GM21367 (cell line): Measurements from ENCODE around the gene USP28.
"Not testable (repeated sequence)": the region's sequence is repeated elsewhere in the genome, so short reads cannot be mapped to it uniquely, and the experiment has no call there.

Source experiments
- ATAC-seq: cut with Tn5 transposase; IDR thresholded peaks from one replicate; pipeline ENCODE4 v1.9.1; 2021; ENCODE audit not compliant: unreplicated experiment

Gene USP28

DNA sequence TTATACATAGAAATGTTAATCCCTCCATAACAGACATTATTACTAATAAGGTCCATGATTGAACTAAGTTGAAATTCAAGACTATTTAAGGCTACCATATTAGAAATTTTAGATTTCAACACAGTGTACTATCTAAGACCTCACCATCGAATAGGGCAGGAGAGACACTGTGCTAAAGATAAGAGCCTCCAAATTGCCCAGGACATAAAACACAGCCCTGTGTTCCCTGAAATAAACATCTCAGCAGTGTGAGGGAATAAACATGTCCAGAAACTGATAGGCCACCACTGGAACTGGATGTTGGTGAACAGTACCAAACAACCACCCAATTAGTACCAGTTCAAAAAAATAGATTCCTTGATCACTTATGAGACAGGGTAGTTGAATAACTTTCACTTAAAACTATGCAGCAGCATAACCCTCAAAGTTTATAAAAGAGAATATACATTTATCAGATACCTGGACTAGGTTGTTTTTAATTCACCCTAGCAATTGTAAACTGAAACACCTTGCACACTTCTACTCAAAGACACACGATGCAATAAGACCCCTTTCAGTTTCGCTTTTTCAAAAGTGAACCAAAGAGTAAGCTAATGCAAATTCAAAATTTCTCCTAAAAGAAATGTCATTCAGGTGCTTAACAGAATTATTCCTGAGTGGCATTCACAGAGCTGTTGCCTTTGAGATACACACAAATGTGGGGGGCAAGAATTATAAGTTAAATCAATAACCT is 34.3 kb downstream of the USP28 start:
- ATAC-seq = no peak

GRCh38 chr11:113839842-113840241 is 35.5 kb downstream of the USP28 start:
- peak; percentile 86 for ATAC-seq

DNA sequence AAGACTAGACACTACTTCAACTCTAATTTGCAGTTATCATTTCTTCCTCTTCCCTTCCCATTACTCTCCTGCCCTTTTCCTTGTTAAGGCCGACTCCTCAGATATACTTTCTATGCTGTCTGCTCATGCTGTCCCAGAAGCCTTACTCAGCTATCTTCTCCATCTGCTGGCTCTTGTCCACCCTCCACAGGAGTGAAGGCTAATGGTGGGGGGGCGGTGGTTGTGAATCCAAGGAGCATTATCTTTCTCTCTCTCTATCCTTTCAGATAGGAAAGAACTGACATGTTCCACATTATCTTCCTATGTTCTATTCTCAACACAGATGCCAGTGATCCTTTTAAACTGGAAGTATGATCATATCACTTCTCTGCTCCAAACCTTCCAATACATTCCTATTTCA is 37.4 kb downstream of the USP28 start:
- no peak for ATAC-seq

DNA sequence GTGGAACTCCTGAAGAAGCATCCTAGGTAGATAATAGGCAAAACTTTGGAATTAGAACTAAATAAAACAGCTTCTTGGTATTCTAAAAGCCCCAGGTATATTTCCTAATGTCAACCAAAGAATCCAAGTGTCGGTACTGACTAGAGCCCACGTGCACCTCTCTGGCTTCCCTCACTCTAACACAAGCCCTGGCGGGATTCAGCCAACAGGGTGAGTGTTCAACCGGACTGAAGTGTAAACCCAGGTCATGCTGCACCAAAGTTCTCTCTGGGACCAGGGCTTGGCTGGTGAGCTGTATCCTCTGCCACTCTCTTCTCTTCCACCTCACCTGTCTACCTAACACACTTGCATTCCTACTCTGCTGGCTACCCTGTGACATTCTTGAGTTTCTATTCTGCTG is 40.1 kb downstream of the USP28 start:
- no peak for ATAC-seq

- ATAC-seq = no peak
Measured at GRCh38 chr11:113833151-113833550, 42.2 kb downstream of the USP28 start.

DNA sequence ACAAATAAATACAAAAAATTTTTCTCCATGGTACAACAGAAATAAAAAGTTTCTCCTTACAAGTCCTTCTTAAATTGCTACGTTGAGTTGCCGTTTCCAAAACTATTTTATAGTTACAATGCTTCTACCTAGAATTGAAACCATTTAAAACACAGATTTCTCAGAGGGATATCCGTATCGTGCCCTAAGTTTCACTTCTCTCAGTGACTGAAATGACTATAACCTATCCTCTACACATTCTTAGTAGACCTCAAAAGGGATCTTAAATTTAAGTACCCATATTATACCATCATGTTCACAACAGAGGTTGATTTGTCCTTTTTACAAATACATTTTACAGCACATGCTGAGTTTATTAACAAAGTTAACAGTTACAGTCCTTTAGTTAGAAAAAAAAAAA is 44.1 kb downstream of the USP28 start:
- peak; percentile 97 for ATAC-seq

DNA sequence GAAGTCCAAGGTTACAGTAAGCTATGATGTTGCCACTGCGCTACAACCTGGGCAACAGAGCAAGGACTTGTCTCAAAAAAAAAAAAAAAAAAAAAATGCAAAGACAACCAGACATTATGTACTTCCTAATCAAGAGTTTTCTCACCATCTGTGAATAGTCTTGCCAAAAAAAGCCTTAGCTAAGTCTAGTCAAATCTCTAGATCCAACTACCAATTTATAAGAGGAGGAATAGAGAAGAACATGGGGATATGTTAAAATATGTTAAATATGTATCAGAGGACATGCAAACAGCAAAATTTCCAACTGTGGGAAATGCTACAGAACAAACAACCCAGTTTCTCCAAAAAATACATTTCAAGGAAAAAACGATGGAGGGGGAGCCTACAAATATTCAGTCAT is 45.6 kb downstream of the USP28 start:
- no peak for ATAC-seq

GRCh38 chr11:113828191-113828590 is 47.2 kb downstream of the USP28 start:
- ATAC-seq = no peak

DNA sequence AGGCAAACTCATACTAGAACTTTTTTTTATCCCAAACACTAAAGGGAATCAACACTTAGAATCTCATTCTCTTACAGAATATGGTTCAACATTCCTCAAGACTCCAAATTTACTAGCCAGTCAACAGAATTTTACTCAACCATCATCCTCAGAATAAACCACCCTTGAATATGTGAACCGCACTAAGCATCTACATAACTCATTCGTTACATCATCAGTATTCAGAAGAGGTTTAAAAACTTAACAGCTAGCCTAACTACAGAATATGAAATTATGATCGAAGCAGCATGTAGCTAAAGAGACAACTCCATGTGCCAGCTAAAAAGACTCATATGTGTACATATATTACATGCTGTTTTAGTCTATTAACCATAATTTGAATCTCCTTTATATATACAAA is 47.9 kb downstream of the USP28 start:
- ATAC-seq = no peak

- no peak for ATAC-seq
Measured at GRCh38 chr11:113818426-113818825, 56.9 kb downstream of the USP28 start.

DNA sequence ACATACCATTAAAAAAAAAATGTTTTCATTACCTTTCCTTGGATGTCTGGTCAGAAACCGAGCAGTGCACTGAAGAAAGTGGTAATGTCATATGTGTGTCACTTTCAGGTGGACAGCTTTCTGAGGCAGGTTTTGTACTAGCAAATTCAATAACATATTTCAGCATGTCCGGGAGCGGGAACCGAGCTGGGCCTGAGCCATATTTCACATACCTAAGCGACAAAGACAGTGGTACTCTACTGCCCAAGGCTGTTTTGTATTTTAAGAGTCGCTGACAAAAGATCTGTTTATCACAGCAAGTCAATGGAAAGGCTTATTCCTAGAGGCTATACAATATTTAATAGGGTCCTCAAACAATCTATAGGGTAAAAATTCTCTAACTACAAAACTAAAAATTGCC is 57.7 kb downstream of the USP28 start:
- no peak for ATAC-seq

- ATAC-seq = no peak
Measured at GRCh38 chr11:113817162-113817561, 58.2 kb downstream of the USP28 start.

DNA sequence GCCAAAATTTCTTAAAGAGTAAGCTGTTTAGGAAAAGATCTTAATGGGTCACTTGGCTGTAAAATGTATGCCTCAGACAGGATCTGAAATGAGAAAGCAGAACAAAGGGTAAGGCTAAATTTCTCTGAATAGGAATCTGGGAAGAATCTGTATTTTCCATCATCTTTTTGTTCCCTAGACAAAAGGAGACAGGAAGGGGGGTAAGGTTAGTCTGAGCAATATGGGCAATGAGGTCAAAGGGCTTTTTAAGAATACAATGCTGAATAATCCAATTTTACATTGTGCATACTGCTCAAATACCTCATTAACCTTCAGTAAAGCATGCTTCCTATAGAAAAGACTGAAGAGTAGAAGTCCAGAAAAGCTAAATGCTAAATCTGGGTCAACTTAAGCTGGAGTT is 61.2 kb downstream of the USP28 start:
- ATAC-seq = no peak

- ATAC-seq = no peak
Measured at GRCh38 chr11:113808931-113809330, 66.4 kb downstream of the USP28 start.

- peak; percentile 70 for ATAC-seq
Measured at GRCh38 chr11:113806406-113806805, 69.0 kb downstream of the USP28 start.

- no peak for ATAC-seq
Measured at GRCh38 chr11:113805640-113806039, 69.7 kb downstream of the USP28 start.

DNA sequence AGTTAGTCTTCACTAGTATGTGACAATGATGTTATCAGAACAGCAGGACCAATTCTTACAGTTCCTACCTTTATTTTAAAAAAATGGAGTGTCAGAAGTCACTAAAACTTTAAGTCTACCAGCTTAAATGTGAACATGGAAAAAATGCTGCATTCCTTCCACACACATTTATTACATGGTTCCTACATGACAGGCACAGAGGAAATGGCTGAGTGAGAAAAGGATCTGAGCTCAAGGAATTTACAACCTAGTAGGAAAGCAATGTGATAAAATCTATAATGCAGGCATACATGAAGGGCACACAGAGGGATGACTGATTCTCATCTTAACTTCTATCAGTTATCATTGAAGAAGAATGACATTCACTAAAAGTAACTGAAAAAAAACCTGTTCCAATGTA is 72.8 kb downstream of the USP28 start:
- ATAC-seq = no peak

- ATAC-seq = peak; percentile 82
Measured at GRCh38 chr11:113796663-113797259, 78.6 kb downstream of the USP28 start.

GRCh38 chr11:113789675-113790320 is 85.6 kb downstream of the USP28 start:
- no peak for ATAC-seq

DNA sequence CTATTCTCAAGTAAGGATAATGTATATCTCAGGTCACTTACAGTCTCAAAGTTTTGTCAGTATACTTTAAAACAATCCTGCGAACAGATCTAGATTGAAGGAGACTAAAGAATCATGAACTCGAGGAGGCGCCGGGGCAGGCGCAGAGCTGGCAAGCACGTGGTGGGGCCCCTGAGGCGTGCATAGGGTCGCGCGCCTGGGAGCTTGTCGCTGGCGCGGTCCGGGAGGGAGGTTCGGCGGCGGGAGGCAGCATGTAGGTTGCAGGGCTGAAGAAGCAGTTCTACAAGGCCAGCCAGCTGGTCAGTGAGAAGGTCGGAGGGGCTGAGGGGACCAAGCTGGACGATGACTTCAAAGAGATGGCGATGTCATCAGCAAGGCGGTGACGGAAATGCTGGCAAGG is 86.4 kb downstream of the USP28 start:
- ATAC-seq = not testable (repeated sequence)

DNA sequence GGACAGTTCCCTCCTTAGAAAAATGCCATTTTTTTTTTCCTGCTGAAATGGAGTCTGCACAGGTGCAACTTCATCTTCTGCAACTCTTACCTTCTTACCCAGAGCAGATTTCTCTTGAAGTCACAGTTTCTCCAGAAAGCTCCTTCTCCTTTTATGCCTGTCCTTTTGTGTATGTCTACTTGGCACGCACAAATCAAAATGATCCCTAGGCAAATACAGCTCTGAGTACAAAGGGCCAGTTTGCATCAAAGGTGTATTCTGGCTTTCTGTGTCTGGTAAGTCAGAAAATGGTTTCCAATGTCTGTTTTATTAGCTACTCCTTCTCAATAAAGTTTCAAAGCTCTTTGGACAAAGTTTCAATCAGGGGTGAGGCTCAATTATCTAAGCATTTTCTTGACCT is 93.2 kb downstream of the USP28 start:
- ATAC-seq = no peak

DNA sequence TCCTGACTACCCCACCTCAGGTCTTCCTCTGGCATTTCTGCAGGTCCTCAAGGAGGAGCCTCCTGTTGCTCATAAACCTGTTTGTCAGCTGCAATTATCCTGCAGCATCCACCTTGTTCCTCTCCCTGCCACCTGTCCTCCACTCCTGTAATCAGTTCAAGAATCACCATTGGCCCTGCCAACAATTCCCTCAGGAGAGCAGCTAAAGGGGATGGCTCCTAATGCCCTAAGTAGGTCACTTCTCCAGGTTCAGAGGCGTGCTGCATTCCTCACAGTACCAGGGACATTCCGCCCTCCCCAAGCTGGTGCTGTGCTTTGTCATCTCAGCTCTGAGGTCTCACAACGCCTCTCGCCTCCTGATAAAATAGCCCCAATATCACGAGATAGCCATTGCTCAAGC is 93.7 kb downstream of the USP28 start:
- ATAC-seq = no peak
